Liver (tissue), 2 donors: ENCODE data around the gene NCAPD2.

Experiments
- YY1 ChIP-seq: IDR thresholded peaks from 2 replicates; pipeline ENCODE4 v1.6.1; 2016; ENCODE audit warnings: antibody characterized with exemption, mild to moderate bottlenecking
- TF ChIP-seq, protein P1 (sequence below): fragments of 150-350 bp; IDR thresholded peaks from 2 replicates; pipeline ENCODE4 v1.5.1; 2017; ENCODE audit warnings: improper control_type of control experiment, low read depth, low read length; ENCODE audit not compliant: missing input control
- TF ChIP-seq, protein P2 (sequence below): IDR thresholded peaks from 2 replicates; pipeline ENCODE4 v1.6.1; 2016; ENCODE audit warnings: antibody characterized with exemption
- TF ChIP-seq, protein P3 (sequence below): IDR thresholded peaks from 2 replicates; pipeline ENCODE4 v1.6.1; 2016; ENCODE audit warnings: antibody characterized with exemption, mild to moderate bottlenecking
- donor health status: healthy.

DNA sequence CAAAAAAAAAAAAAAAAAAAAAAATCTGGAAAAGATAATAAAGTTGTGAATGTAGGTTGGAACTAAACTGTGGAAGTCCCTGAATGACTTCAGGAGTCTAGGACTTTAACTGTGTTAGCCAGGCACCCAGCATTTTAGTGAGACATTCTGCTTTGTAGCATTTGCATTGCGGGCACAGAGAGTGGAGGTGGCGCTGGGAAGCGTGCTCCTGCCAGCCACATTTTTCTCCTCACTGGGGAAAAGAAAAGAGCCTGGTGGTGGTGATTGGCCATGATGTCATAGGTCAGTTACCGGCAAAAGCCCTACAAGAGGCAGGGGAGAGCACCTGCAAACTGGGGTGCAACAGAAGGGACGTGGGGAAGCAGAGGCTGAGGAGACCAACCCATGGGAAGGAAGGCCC is 30.7 kb downstream of the NCAPD2 start:
- TF ChIP-seq, protein P1, sequence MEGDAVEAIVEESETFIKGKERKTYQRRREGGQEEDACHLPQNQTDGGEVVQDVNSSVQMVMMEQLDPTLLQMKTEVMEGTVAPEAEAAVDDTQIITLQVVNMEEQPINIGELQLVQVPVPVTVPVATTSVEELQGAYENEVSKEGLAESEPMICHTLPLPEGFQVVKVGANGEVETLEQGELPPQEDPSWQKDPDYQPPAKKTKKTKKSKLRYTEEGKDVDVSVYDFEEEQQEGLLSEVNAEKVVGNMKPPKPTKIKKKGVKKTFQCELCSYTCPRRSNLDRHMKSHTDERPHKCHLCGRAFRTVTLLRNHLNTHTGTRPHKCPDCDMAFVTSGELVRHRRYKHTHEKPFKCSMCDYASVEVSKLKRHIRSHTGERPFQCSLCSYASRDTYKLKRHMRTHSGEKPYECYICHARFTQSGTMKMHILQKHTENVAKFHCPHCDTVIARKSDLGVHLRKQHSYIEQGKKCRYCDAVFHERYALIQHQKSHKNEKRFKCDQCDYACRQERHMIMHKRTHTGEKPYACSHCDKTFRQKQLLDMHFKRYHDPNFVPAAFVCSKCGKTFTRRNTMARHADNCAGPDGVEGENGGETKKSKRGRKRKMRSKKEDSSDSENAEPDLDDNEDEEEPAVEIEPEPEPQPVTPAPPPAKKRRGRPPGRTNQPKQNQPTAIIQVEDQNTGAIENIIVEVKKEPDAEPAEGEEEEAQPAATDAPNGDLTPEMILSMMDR = no peak
- TF ChIP-seq, protein P2, sequence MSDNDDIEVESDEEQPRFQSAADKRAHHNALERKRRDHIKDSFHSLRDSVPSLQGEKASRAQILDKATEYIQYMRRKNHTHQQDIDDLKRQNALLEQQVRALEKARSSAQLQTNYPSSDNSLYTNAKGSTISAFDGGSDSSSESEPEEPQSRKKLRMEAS = no peak
- TF ChIP-seq, protein P3, sequence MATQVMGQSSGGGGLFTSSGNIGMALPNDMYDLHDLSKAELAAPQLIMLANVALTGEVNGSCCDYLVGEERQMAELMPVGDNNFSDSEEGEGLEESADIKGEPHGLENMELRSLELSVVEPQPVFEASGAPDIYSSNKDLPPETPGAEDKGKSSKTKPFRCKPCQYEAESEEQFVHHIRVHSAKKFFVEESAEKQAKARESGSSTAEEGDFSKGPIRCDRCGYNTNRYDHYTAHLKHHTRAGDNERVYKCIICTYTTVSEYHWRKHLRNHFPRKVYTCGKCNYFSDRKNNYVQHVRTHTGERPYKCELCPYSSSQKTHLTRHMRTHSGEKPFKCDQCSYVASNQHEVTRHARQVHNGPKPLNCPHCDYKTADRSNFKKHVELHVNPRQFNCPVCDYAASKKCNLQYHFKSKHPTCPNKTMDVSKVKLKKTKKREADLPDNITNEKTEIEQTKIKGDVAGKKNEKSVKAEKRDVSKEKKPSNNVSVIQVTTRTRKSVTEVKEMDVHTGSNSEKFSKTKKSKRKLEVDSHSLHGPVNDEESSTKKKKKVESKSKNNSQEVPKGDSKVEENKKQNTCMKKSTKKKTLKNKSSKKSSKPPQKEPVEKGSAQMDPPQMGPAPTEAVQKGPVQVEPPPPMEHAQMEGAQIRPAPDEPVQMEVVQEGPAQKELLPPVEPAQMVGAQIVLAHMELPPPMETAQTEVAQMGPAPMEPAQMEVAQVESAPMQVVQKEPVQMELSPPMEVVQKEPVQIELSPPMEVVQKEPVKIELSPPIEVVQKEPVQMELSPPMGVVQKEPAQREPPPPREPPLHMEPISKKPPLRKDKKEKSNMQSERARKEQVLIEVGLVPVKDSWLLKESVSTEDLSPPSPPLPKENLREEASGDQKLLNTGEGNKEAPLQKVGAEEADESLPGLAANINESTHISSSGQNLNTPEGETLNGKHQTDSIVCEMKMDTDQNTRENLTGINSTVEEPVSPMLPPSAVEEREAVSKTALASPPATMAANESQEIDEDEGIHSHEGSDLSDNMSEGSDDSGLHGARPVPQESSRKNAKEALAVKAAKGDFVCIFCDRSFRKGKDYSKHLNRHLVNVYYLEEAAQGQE = no peak
- no peak for TF ChIP-seq YY1
